Lower leg skin (tissue), 4 donors: ENCODE results near the gene APMAP. TPM values are rescaled to one million over a fixed set of nuclear protein-coding genes. Genes with fewer than 3 reads are reported as not detected.

Source experiments
- DNase-seq, 2 donors: peaks; one replicate each; pipeline ENCODE4 v3.0.0-alpha.2; 2019; ENCODE audit warnings: low spot score in 2 of 2
- H3K4me3 ChIP-seq: fragments of 200-600 bp; sonication (generic); 2 replicates; pipeline ENCODE4 v1.5.1; 2017; ENCODE audit warnings: mild to moderate bottlenecking, low read depth; ENCODE audit not compliant: poor library complexity, severe bottlenecking
- CTCF ChIP-seq, 3 donors: fragments of 450-650 bp; IDR thresholded peaks; one replicate each; pipeline ENCODE4 v1.5.1; 2016; ENCODE audit warnings: antibody characterized with exemption in 3 of 3, mild to moderate bottlenecking in 3 of 3, moderate library complexity in 2 of 3
- POLR2A ChIP-seq, 2 donors: fragments of 450-650 bp; IDR thresholded peaks; one replicate each; pipeline ENCODE4 v1.6.1; 2016 to 2017; ENCODE audit warnings: antibody characterized with exemption in 2 of 2, mild to moderate bottlenecking in 1 of 2, moderate library complexity in 1 of 2
- WGBS, 2 donors: methylation state at CpG; one replicate each; pipeline ENCODE4 v1.1.5; 2018; 5-methylcytosine and 5-hydroxymethylcytosine counted together
- intact Hi-C: fragments of 100-400 bp; cut with DNase I; formaldehyde crosslinking; loops from one replicate; pipeline ENCODE4 v1.15.0; 2023; ENCODE audit warnings: low total_unique reads
- total RNA-seq, 4 donors: library from RNA; depleted of rRNA; stranded (reverse); fragments of >200 nt; gene quantifications; one replicate each; pipeline ENCODE4 v1.1.0, GENCODE V29; 2016

APMAP gene
- total RNA-seq, 4 donors from 2014 or later = 34.4 to 88.7 (median 52.6) TPM

DNA sequence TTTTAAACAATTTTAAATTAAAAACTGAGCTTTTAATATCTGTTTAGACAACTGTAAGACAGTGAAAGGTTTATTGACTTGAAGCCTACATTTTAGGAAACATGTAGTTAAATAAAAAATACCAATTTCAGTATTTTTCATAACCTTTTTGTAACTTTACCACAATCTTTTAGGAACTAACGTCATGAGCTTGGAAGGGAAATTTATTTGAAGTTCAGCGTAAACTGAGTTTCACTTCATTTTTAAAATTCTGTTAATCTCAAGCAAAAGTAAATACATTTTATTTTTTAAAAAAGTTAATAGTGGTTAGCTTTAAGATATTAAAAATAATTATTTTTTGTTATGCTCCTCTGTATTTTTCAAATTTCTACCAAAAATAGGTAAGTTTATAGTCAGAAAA lies 38.0 kb downstream of the APMAP start:
- DNase-seq = no peak
- intact Hi-C loops = no loop called here
- H3K4me3 ChIP-seq = no peak overlapping the region
- TF ChIP-seq CTCF (IDR thresholded peaks at IDR 0.05) (no peak), POLR2A (IDR thresholded peaks at IDR 0.05) (no peak)
- 81 to 85% methylated on average over 2 of the region's 2 CpGs for WGBS, 2 donors

- peak in 1 of 2 donors; percentile 64 for DNase-seq
- WGBS, 2 donors = 82 to 85% methylated on average over 8 of the region's 8 CpGs
- H3K4me3 ChIP-seq = no peak overlapping the region
- no peak for TF ChIP-seq POLR2A (IDR thresholded peaks at IDR 0.05)
- TF ChIP-seq CTCF (IDR thresholded peaks at IDR 0.05) = no peak
- intact Hi-C loops = no loop called here
Measured at GRCh38 chr20:24954151-24954550, 38.4 kb downstream of the APMAP start.

- peak in 1 of 2 donors; percentile 83 for DNase-seq
- no peak overlapping the region for H3K4me3 ChIP-seq
- 74 to 82% methylated on average over 16 of the region's 16 CpGs for WGBS, 2 donors
- intact Hi-C loops = no loop called here
- TF ChIP-seq CTCF (IDR thresholded peaks at IDR 0.05) (no peak), POLR2A (IDR thresholded peaks at IDR 0.05) (no peak)
Measured at GRCh38 chr20:24953621-24954133, 38.9 kb downstream of the APMAP start.

GRCh38 chr20:24953209-24953575 lies 39.4 kb downstream of the APMAP start:
- TF ChIP-seq POLR2A (IDR thresholded peaks at IDR 0.05) = no peak
- no peak for TF ChIP-seq CTCF (IDR thresholded peaks at IDR 0.05)
- H3K4me3 ChIP-seq = no peak overlapping the region
- WGBS, 2 donors = 59 to 60% methylated on average over 8 of the region's 8 CpGs
- DNase-seq = no peak
- intact Hi-C loops = no loop called here

DNA sequence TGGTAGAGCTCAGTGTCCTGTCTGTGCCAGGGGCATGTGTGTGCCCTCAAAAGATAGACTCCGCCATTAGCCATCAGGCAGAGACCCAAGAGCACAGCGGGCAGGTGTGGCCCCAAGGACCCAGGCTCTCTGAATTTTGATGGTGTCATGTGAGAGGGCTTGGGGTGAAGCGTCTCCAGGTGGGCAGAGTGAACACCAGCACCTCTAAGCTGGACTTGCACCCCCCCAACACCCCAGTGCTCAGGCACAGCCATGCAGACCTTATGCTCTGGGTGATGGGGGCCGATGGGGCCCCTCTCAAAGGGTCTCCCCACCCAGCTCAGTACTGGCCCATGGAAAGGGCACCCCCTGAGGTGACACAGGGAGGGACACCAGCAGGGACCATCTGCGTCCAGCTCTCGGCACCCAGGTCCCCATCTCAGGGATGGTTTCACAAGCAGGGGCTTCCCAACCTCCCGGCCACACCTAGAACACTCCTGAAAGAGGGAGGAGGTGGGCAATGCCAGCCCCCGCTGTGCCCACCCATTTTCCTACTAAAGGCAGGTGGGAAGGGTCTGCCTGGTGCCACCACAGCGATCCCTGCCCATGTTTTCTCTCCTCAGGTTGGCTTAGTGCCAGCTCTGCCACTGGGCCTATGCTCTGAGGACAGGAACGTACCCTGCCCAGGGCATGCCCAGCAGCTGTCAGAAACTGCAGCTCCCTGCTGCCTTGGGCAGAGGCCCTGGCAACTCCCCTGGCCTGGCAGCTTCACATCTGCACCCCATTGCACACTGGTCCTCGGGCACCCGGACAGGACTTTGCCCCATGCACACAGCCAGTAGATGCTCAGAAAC lies 40.0 kb downstream of the APMAP start:
- no peak overlapping the region for H3K4me3 ChIP-seq
- DNase-seq = peak in 1 of 2 donors; percentile 81
- 74% methylated on average over 11 to 12 of the region's 12 CpGs for WGBS, 2 donors
- TF ChIP-seq CTCF (IDR thresholded peaks at IDR 0.05) (no peak), POLR2A (IDR thresholded peaks at IDR 0.05) (no peak)
- intact Hi-C loops = no loop called here
